H9 (cell line): ENCODE data around the gene AADACL3. TPM values are rescaled to one million over a fixed set of nuclear protein-coding genes. Genes with fewer than 3 reads are reported as not detected.
"Not testable (repeated sequence)": the region's sequence is repeated elsewhere in the genome, so short reads cannot be mapped to it uniquely, and the experiment has no call there.

ENCODE experiments used
- DNase-seq: peaks from one replicate; pipeline ENCODE4 v3.0.0-alpha.2; 2017
- H2AFZ ChIP-seq: one replicate; pipeline ENCODE4 v1.6.1; 2013; ENCODE audit warnings: mild to moderate bottlenecking, low read length, control low read depth, moderate library complexity
- H2AK5ac ChIP-seq: 2 replicates; pipeline ENCODE4 v1.6.1; 2013; ENCODE audit warnings: low read length, control low read depth, mixed read lengths; ENCODE audit not compliant: insufficient read length
- H2BK120ac ChIP-seq: one replicate; pipeline ENCODE4 v1.6.1; 2013; ENCODE audit warnings: low read depth, mild to moderate bottlenecking, low read length, control low read depth, inconsistent platforms; ENCODE audit not compliant: poor library complexity, severe bottlenecking
- H2BK12ac ChIP-seq: 2 replicates; pipeline ENCODE4 v1.6.1; 2013; ENCODE audit warnings: low read length, control low read depth, mixed read lengths, low read depth; ENCODE audit not compliant: insufficient read length
- H2BK15ac ChIP-seq: 2 replicates; pipeline ENCODE4 v1.6.1; 2013; ENCODE audit warnings: low read depth, low read length, control low read depth
- H2BK20ac ChIP-seq: one replicate; pipeline ENCODE4 v1.6.1; 2013; ENCODE audit warnings: low read depth, mild to moderate bottlenecking, low read length, control low read depth, inconsistent platforms; ENCODE audit not compliant: poor library complexity, severe bottlenecking
- H2BK5ac ChIP-seq: 2 replicates; pipeline ENCODE4 v1.6.1; 2013; ENCODE audit warnings: low read length, control low read depth, mixed read lengths; ENCODE audit not compliant: insufficient read length
- H3K14ac ChIP-seq: 2 replicates; pipeline ENCODE4 v1.6.1; 2013; ENCODE audit warnings: low read length, control low read depth; ENCODE audit not compliant: insufficient read depth
- H3K18ac ChIP-seq: 2 replicates; pipeline ENCODE4 v1.6.1; 2013; ENCODE audit warnings: low read depth, mild to moderate bottlenecking, mixed read lengths, low read length, control low read depth; ENCODE audit not compliant: insufficient read length
- H3K23ac ChIP-seq: 2 replicates; pipeline ENCODE4 v1.6.1; 2013; ENCODE audit warnings: low read length, control low read depth, mixed read lengths, low read depth; ENCODE audit not compliant: insufficient read length
- H3K23me2 ChIP-seq: 2 replicates; pipeline ENCODE4 v1.6.1; 2013; ENCODE audit warnings: low read depth, mild to moderate bottlenecking, mixed read lengths, low read length, control low read depth; ENCODE audit not compliant: insufficient read length, poor library complexity, severe bottlenecking
- H3K27ac ChIP-seq: 2 replicates; pipeline ENCODE4 v1.5.1; 2013; ENCODE audit warnings: low read length, control low read depth, mixed read lengths, low read depth; ENCODE audit not compliant: insufficient read length
- H3K27me3 ChIP-seq: 2 replicates; pipeline ENCODE4 v1.6.1; 2013; ENCODE audit warnings: low read length, control low read depth, inconsistent platforms; ENCODE audit not compliant: insufficient read depth
- H3K4ac ChIP-seq: 2 replicates; pipeline ENCODE4 v1.6.1; 2013; ENCODE audit warnings: low read depth, mild to moderate bottlenecking, control low read depth, inconsistent platforms, low read length, moderate library complexity
- H3K4me1 ChIP-seq: 2 replicates; pipeline ENCODE4 v1.6.1; 2013; ENCODE audit warnings: low read length, control low read depth, inconsistent platforms; ENCODE audit not compliant: insufficient read depth
- H3K4me2 ChIP-seq: 2 replicates; pipeline ENCODE4 v1.6.1; 2013; ENCODE audit warnings: low read length, control low read depth, mixed read lengths; ENCODE audit not compliant: insufficient read length, insufficient read depth
- H3K56ac ChIP-seq: 2 replicates; pipeline ENCODE4 v1.6.1; 2013; ENCODE audit warnings: low read depth, mild to moderate bottlenecking, mixed read lengths, low read length, control low read depth; ENCODE audit not compliant: insufficient read length
- H3K79me1 ChIP-seq: 2 replicates; pipeline ENCODE4 v1.6.1; 2013; ENCODE audit warnings: low read depth, mild to moderate bottlenecking, moderate library complexity, low read length, control low read depth, inconsistent platforms; ENCODE audit not compliant: insufficient read depth, poor library complexity, severe bottlenecking
- H3K79me2 ChIP-seq: 2 replicates; pipeline ENCODE4 v1.6.1; 2013; ENCODE audit warnings: low read length, control low read depth, inconsistent platforms; ENCODE audit not compliant: insufficient read depth
- H3K9ac ChIP-seq: 2 replicates; pipeline ENCODE4 v1.6.1; 2013; ENCODE audit warnings: low read length, control low read depth, mixed read lengths; ENCODE audit not compliant: insufficient read length; ENCODE audit errors: extremely low read depth
- H3K9me3 ChIP-seq: one replicate; pipeline ENCODE4 v1.6.1; 2013; ENCODE audit warnings: low read depth, low read length, inconsistent platforms; ENCODE audit not compliant: control insufficient read depth
- H3T11ph ChIP-seq: one replicate; pipeline ENCODE4 v1.6.1; 2013; ENCODE audit warnings: mild to moderate bottlenecking, low read length, control low read depth, inconsistent platforms
- H4K20me1 ChIP-seq: one replicate; pipeline ENCODE4 v1.6.1; 2013; ENCODE audit not compliant: control insufficient read depth, insufficient read length, insufficient read depth
- H4K5ac ChIP-seq: 2 replicates; pipeline ENCODE4 v1.6.1; 2013; ENCODE audit warnings: low read depth, mild to moderate bottlenecking, mixed read lengths, low read length, control low read depth; ENCODE audit not compliant: insufficient read length
- H4K8ac ChIP-seq: replicated peaks from 2 replicates; pipeline ENCODE4 v1.6.1; 2013; ENCODE audit warnings: low read length, control low read depth, mixed read lengths, low read depth; ENCODE audit not compliant: insufficient read length
- H4K91ac ChIP-seq: 2 replicates; pipeline ENCODE4 v1.6.1; 2013; ENCODE audit warnings: low read depth, mild to moderate bottlenecking, moderate library complexity, mixed read lengths, low read length, control low read depth; ENCODE audit not compliant: insufficient read length
- H3K27ac Mint-ChIP-seq, 3 experiments: 2 replicates in 2 of 3; 3 replicates in 1 of 3; pipeline ENCODE4 v1.8.0; 2020 to 2021; ENCODE audit warnings: mixed read lengths in 3 of 3, mild to moderate bottlenecking in 1 of 3, moderate library complexity in 1 of 3
- H3K27me3 Mint-ChIP-seq: 2 replicates; pipeline ENCODE4 v1.8.0; 2021; ENCODE audit warnings: low read depth, mild to moderate bottlenecking, moderate library complexity, mixed read lengths
- H3K36me3 Mint-ChIP-seq, 3 experiments: 2 replicates in 2 of 3; 3 replicates in 1 of 3; pipeline ENCODE4 v1.8.0; 2020 to 2021; ENCODE audit warnings: low read depth in 3 of 3, mixed read lengths in 3 of 3; ENCODE audit not compliant: insufficient read depth in 1 of 3
- H3K4me1 Mint-ChIP-seq, 2 experiments: 2 replicates each; pipeline ENCODE4 v1.8.0; 2020; ENCODE audit warnings: mixed read lengths in 2 of 2
- H3K4me3 Mint-ChIP-seq, 2 experiments: 2 replicates in 1 of 2; 3 replicates in 1 of 2; pipeline ENCODE4 v1.8.0; 2020 to 2021; ENCODE audit warnings: mild to moderate bottlenecking in 2 of 2, mixed read lengths in 2 of 2, moderate library complexity in 1 of 2
- H3K9me3 Mint-ChIP-seq, 2 experiments: 2 replicates in 1 of 2; 3 replicates in 1 of 2; pipeline ENCODE4 v1.8.0; 2020; ENCODE audit warnings: mild to moderate bottlenecking in 2 of 2, mixed read lengths in 2 of 2, moderate library complexity in 1 of 2
- WGBS: extraction: QIAGEN DNeasy Blood & Tissue Kit; methylation state at CpG from one replicate; pipeline ENCODE4 v1.1.7; 2013; ENCODE audit warnings: missing lambda C conversion rate, low lambda C conversion rate, mixed read lengths; ENCODE audit not compliant: insufficient read length; ENCODE audit errors: extremely low coverage; 5-methylcytosine and 5-hydroxymethylcytosine counted together
- total RNA-seq: library from RNA; stranded (reverse); gene quantifications from 2 replicates; pipeline ENCODE4 v1.2.1, GENCODE V29; 2021
- TF ChIP-seq, protein P1 (sequence below): fragments of 200-600 bp; sonication (generic); conservative IDR thresholded peaks from 3 replicates; pipeline ENCODE4 v1.8.0; 2021; ENCODE audit warnings: antibody characterized with exemption, mild to moderate bottlenecking

Gene AADACL3
- total RNA-seq, 1 experiment from 2014 or later, result 0.22 TPM

DNA sequence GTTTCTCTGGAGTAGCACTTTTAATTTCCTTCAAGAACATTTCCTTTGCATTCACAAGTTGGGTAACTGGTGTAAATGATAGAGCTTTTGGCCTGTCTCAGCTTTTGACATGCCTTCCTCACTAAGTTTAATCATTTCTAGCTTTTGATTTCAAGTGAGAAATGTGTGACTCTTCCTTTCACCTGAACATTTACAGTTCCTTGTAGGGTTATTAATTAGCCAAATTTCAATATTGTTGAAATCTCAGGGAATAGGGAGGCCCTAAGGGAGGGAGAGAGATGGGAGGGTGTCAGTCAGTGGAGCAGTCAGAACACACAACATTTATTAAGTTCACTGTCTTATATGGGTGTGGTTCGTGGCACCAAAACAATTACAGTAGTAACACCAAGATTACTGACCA is 14.2 kb downstream of the AADACL3 start:
- peaks cover 5% of the 10 kb centered on the region for H3K27me3 Mint-ChIP-seq
- Histone ChIP-seq H4K20me1 (no peaks in the 10 kb centered on the region), H3K27ac (no peak overlapping the region), H3K56ac (no peak overlapping the region), H2BK20ac (no peak overlapping the region), H2BK15ac (no peak overlapping the region), H3K18ac (no peak overlapping the region), H3K4me1 (0 out of 2 replicates have a peak, but pooled peaks cover 3% of the 10 kb centered on the region), H3K27me3 (no peaks in the 10 kb centered on the region), H3K4ac (no peak overlapping the region), H3K79me2 (no peaks in the 10 kb centered on the region), H2BK5ac (no peak overlapping the region), H3K23me2 (no peaks in the 10 kb centered on the region), H2BK12ac (no peak overlapping the region), H3K9ac (no peak overlapping the region), H2AFZ (no peak overlapping the region), H3K4me2 (no peak overlapping the region), H3K14ac (no peak overlapping the region), H2AK5ac (no peak overlapping the region), H4K91ac (no peak overlapping the region), H3K9me3 (no peaks in the 10 kb centered on the region), H3K79me1 (no peaks in the 10 kb centered on the region), H3T11ph (no peak overlapping the region), H4K5ac (no peak overlapping the region), H4K8ac (no peak overlapping the region), H3K23ac (no peak overlapping the region), H2BK120ac (no peak overlapping the region)
- H3K9me3 Mint-ChIP-seq, result peaks cover 15 to 34% of the 10 kb centered on the region in 2 experiments
- no peak overlapping the region for H3K27ac Mint-ChIP-seq
- DNase-seq, result no peak
- H3K36me3 Mint-ChIP-seq, result peaks cover 0 to 7% (median 3%) of the 10 kb centered on the region in 3 experiments; a peak in 5 of 7 replicates
- TF ChIP-seq, protein P1, sequence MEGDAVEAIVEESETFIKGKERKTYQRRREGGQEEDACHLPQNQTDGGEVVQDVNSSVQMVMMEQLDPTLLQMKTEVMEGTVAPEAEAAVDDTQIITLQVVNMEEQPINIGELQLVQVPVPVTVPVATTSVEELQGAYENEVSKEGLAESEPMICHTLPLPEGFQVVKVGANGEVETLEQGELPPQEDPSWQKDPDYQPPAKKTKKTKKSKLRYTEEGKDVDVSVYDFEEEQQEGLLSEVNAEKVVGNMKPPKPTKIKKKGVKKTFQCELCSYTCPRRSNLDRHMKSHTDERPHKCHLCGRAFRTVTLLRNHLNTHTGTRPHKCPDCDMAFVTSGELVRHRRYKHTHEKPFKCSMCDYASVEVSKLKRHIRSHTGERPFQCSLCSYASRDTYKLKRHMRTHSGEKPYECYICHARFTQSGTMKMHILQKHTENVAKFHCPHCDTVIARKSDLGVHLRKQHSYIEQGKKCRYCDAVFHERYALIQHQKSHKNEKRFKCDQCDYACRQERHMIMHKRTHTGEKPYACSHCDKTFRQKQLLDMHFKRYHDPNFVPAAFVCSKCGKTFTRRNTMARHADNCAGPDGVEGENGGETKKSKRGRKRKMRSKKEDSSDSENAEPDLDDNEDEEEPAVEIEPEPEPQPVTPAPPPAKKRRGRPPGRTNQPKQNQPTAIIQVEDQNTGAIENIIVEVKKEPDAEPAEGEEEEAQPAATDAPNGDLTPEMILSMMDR, result no peak
- no peak overlapping the region for H3K4me3 Mint-ChIP-seq
- peaks cover 6% of the 10 kb centered on the region in 2 experiments; a peak in 3 of 4 replicates for H3K4me1 Mint-ChIP-seq
- WGBS, result no CpG with 5 or more reads among the region's 1 CpG

DNA sequence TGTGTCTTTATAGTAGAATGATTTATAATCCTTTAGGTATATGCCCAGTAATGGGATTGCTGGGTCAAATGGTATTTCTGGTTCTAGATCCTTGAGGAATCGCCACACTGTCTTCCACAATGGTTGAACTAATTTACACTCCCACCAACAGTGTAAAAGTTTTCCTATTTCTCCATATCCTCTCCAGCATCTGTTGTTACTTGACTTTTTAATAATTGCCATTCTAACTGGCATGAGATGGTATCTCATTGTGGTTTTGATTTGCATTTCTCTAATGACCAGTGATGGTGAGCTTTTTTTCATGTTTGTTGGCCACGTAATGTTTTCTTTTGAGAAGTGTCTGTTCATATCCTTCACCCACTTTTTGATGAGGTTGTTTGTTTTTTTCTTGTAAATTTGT is 15.2 kb downstream of the AADACL3 start:
- H3K4me1 Mint-ChIP-seq, H3K4me3 Mint-ChIP-seq, H4K91ac ChIP-seq, H3K36me3 Mint-ChIP-seq, H3K27me3 ChIP-seq, H2BK20ac ChIP-seq, H3K4me2 ChIP-seq, H2AK5ac ChIP-seq, H4K5ac ChIP-seq, H3K4ac ChIP-seq, H3K4me1 ChIP-seq, H3K27ac ChIP-seq, H3K23me2 ChIP-seq, H2AFZ ChIP-seq, H3K23ac ChIP-seq, H2BK15ac ChIP-seq, H2BK120ac ChIP-seq, H3K27ac Mint-ChIP-seq, H4K8ac ChIP-seq, H3K14ac ChIP-seq, H3K56ac ChIP-seq, H3K79me1 ChIP-seq, H3T11ph ChIP-seq, H2BK12ac ChIP-seq, H3K9me3 ChIP-seq, DNase-seq, H3K18ac ChIP-seq, H2BK5ac ChIP-seq, H3K27me3 Mint-ChIP-seq, H3K9ac ChIP-seq, H3K79me2 ChIP-seq, H4K20me1 ChIP-seq: not testable (repeated sequence)
- WGBS, result no CpG with 5 or more reads among the region's 2 CpGs
- H3K9me3 Mint-ChIP-seq, result peaks cover 15 to 34% of the 10 kb centered on the region in 2 experiments
